ENCODE measurements around the gene PRLR.

GRCh38 chr5:35058374-35058788 is 171.9 kb downstream of the PRLR start:
- TF ChIP-seq FOXP2 (optimal IDR thresholded peaks at IDR 0.05; ENCODE audit: control extremely low read depth, extremely low read length, insufficient read depth) (no peak), POLR2AphosphoS5 (IDR thresholded peaks at IDR 0.05; ENCODE audit: borderline replicate concordance, low read depth, low read length) (no peak), EZH2 (IDR thresholded peaks at IDR 0.05) (no peak)

Data from SK-N-MC (cell line).